ENCODE measurements around the gene MBNL1. TPM values are rescaled to one million over a fixed set of nuclear protein-coding genes. Genes with fewer than 3 reads are reported as not detected.

Gene MBNL1
- total and polyA plus RNA-seq, 2 of the 13 experiments (the other 11 are each of a cell fraction or from before 2014, with no cell fraction given), result 27.1 to 55.4 TPM

GRCh38 chr3:152419748-152420147, 151.0 kb downstream of the MBNL1 start:
- TF ChIP-seq ZNF232 (CRISPR knock-in tag; IDR thresholded peaks at IDR 0.05; ENCODE audit: borderline replicate concordance), result no peak
- no peak for TF ChIP-seq ZNF562 (CRISPR knock-in tag; IDR thresholded peaks at IDR 0.05; ENCODE audit: borderline replicate concordance)
- TF ChIP-seq GABPA (IDR thresholded peaks at IDR 0.05; ENCODE audit: low read depth, low read length), result no peak
- no peak for TF ChIP-seq GABPA (CRISPR knock-in tag; IDR thresholded peaks at IDR 0.05; ENCODE audit: low read depth)
- TF ChIP-seq MXD4 (CRISPR knock-in tag; IDR thresholded peaks at IDR 0.05), result no peak
- TF ChIP-seq SNAI1 (CRISPR knock-in tag; IDR thresholded peaks at IDR 0.05; ENCODE audit: borderline replicate concordance), result no peak
- TF ChIP-seq ZNF460 (CRISPR knock-in tag; IDR thresholded peaks at IDR 0.05; ENCODE audit: borderline replicate concordance), result no peak
- no peak for TF ChIP-seq STAT5B (CRISPR knock-in tag; IDR thresholded peaks at IDR 0.05)
- no peak for TF ChIP-seq FIP1L1 (IDR thresholded peaks at IDR 0.05; ENCODE audit: borderline replicate concordance, insufficient read depth, low read depth, low read length)
- TF ChIP-seq ZNF660 (CRISPR knock-in tag; IDR thresholded peaks at IDR 0.05; ENCODE audit: borderline replicate concordance, low read depth), result no peak
- no peak for TF ChIP-seq POLR2AphosphoS2 (IDR thresholded peaks at IDR 0.05; ENCODE audit: low read depth, low read length)
- TF ChIP-seq THAP11 (CRISPR knock-in tag; IDR thresholded peaks at IDR 0.05), result no peak
- no peak for TF ChIP-seq ZNF800 (CRISPR knock-in tag; IDR thresholded peaks at IDR 0.05)
- no peak for TF ChIP-seq ZMAT3 (CRISPR knock-in tag; conservative IDR thresholded peaks at IDR 0.05)
- no peak for TF ChIP-seq PAF1 (CRISPR knock-in tag; IDR thresholded peaks at IDR 0.05)
- TF ChIP-seq ARID2 (CRISPR knock-in tag; IDR thresholded peaks at IDR 0.05; ENCODE audit: borderline replicate concordance), result no peak
- no peak for TF ChIP-seq ZFX (CRISPR knock-in tag; IDR thresholded peaks at IDR 0.05; ENCODE audit: low read depth)
- BruUV-seq (replicated peaks), result no TSS peak
- intact Hi-C loops (cut with micrococcal nuclease; ENCODE audit: unreplicated experiment) (no loop called here), in situ Hi-C loops (cut with HindIII; ENCODE audit: extremely low pct_ligation_motif_present, low pct_unique_long_range_greater_than_20kb) (no loop called here)
- Histone ChIP-seq H3K9ac (ENCODE audit: insufficient read depth, low read depth, low read length) (no peak overlapping the region), H3K4me3 (replicated peaks in 1 of 3; ENCODE audit: insufficient read depth in 1 of 3, low read depth in 2 of 3, low read length in 3 of 3) (no peak overlapping the region), H3K27ac (ENCODE audit: extremely low read length, insufficient read depth, low read length) (no peak overlapping the region), H2AFZ (ENCODE audit: low read length) (no peak overlapping the region), H3K9me3 (ENCODE audit: low read length) (no peaks in the 10 kb centered on the region), H3K4me2 (ENCODE audit: low read depth, low read length) (no peak overlapping the region), H4K20me1 (ENCODE audit: insufficient read depth, low read length) (no peaks in the 10 kb centered on the region), H3K4me1 (ENCODE audit: insufficient read depth, low read length) (no peaks in the 10 kb centered on the region), H3K79me2 (ENCODE audit: insufficient read depth, low read length) (no peaks in the 10 kb centered on the region), H3K36me3 (replicated peaks in 1 of 2; ENCODE audit: control insufficient read depth in 1 of 2, insufficient read depth in 2 of 2, low read length in 2 of 2) (peaks cover 12 to 31% of the 10 kb centered on the region in 2 experiments; a peak in 4 of 5 replicates), H3K27me3 (ENCODE audit: control insufficient read depth in 1 of 2, insufficient read depth in 2 of 2, low read length in 2 of 2) (no peaks in the 10 kb centered on the region)
- ATAC-seq (no peak), DNase-seq (ENCODE audit: low spot score) (no peak), FAIRE-seq (no peak)
- WGBS (ENCODE audit: low lambda C conversion rate), result 99% methylated on average over 7 of the region's 7 CpGs
- CTCF ChIA-PET (ENCODE audit: low intra/inter-chr PET ratio, low total read pairs), result no interaction called here
- POLR2A ChIA-PET, result no interaction called here
